Measurements from ENCODE around the gene TBX3.

DNA sequence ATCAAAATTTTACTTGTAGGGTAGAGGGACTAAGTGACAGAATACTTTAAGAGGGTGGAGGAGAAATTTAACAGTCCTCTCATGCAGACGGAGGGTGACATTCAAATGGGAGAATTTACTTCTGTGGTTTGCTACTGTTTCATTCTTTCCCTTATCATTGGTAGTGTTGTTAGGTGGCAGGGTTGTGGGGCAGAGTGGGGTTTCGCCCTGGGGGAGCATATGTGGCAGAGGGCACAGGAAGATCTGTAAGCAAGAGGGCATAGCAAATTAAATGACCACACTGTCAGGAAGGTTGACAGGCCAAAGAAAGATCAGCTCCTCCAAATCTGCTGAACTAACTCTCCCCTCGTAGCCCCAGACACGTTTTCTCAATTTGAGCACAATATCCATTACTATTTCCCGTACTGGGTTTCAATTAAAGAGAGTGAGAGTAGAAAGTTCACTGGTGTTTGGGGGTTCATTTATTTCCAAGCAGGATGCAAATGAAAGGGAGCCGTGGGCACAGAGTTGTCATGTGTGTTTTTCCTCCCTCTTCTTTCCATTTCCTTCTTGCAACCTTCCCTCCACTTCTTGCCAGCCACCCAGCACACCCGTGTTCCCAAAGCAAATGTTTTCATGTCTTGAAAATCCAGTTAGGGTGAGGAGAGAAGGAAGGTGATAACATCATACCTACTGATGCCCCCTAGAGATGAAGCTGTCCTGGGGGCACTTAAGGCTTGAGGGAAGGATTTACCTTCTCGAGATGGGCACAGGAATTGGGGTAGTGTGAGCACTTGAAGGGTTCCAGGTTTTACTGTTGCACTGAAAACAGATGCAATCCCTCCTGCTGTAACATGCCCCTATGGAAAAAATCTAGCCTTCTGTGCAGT lies 6.5 kb upstream of the TBX3 start:
- no peak for TF ChIP-seq SUZ12 (IDR thresholded peaks at IDR 0.05; ENCODE audit: extremely low read depth, insufficient read depth, insufficient read length)
- no peak for TF ChIP-seq YY1 (IDR thresholded peaks at IDR 0.05; ENCODE audit: insufficient read depth, insufficient read length)

All from NT2/D1 (cell line).